Measurements from ENCODE around the gene CIDEB. TPM values are rescaled to one million over a fixed set of nuclear protein-coding genes. Genes with fewer than 3 reads are reported as not detected.

CIDEB gene
- total and polyA plus RNA-seq, 2 of the 8 experiments (the other 6 are each of a cell fraction or from before 2014, with no cell fraction given), result 0.11 TPM; not detected in 1

GRCh38 chr14:24293525-24293924 is 14.3 kb downstream of the CIDEB start (continued):
- TF ChIP-seq, protein P1, sequence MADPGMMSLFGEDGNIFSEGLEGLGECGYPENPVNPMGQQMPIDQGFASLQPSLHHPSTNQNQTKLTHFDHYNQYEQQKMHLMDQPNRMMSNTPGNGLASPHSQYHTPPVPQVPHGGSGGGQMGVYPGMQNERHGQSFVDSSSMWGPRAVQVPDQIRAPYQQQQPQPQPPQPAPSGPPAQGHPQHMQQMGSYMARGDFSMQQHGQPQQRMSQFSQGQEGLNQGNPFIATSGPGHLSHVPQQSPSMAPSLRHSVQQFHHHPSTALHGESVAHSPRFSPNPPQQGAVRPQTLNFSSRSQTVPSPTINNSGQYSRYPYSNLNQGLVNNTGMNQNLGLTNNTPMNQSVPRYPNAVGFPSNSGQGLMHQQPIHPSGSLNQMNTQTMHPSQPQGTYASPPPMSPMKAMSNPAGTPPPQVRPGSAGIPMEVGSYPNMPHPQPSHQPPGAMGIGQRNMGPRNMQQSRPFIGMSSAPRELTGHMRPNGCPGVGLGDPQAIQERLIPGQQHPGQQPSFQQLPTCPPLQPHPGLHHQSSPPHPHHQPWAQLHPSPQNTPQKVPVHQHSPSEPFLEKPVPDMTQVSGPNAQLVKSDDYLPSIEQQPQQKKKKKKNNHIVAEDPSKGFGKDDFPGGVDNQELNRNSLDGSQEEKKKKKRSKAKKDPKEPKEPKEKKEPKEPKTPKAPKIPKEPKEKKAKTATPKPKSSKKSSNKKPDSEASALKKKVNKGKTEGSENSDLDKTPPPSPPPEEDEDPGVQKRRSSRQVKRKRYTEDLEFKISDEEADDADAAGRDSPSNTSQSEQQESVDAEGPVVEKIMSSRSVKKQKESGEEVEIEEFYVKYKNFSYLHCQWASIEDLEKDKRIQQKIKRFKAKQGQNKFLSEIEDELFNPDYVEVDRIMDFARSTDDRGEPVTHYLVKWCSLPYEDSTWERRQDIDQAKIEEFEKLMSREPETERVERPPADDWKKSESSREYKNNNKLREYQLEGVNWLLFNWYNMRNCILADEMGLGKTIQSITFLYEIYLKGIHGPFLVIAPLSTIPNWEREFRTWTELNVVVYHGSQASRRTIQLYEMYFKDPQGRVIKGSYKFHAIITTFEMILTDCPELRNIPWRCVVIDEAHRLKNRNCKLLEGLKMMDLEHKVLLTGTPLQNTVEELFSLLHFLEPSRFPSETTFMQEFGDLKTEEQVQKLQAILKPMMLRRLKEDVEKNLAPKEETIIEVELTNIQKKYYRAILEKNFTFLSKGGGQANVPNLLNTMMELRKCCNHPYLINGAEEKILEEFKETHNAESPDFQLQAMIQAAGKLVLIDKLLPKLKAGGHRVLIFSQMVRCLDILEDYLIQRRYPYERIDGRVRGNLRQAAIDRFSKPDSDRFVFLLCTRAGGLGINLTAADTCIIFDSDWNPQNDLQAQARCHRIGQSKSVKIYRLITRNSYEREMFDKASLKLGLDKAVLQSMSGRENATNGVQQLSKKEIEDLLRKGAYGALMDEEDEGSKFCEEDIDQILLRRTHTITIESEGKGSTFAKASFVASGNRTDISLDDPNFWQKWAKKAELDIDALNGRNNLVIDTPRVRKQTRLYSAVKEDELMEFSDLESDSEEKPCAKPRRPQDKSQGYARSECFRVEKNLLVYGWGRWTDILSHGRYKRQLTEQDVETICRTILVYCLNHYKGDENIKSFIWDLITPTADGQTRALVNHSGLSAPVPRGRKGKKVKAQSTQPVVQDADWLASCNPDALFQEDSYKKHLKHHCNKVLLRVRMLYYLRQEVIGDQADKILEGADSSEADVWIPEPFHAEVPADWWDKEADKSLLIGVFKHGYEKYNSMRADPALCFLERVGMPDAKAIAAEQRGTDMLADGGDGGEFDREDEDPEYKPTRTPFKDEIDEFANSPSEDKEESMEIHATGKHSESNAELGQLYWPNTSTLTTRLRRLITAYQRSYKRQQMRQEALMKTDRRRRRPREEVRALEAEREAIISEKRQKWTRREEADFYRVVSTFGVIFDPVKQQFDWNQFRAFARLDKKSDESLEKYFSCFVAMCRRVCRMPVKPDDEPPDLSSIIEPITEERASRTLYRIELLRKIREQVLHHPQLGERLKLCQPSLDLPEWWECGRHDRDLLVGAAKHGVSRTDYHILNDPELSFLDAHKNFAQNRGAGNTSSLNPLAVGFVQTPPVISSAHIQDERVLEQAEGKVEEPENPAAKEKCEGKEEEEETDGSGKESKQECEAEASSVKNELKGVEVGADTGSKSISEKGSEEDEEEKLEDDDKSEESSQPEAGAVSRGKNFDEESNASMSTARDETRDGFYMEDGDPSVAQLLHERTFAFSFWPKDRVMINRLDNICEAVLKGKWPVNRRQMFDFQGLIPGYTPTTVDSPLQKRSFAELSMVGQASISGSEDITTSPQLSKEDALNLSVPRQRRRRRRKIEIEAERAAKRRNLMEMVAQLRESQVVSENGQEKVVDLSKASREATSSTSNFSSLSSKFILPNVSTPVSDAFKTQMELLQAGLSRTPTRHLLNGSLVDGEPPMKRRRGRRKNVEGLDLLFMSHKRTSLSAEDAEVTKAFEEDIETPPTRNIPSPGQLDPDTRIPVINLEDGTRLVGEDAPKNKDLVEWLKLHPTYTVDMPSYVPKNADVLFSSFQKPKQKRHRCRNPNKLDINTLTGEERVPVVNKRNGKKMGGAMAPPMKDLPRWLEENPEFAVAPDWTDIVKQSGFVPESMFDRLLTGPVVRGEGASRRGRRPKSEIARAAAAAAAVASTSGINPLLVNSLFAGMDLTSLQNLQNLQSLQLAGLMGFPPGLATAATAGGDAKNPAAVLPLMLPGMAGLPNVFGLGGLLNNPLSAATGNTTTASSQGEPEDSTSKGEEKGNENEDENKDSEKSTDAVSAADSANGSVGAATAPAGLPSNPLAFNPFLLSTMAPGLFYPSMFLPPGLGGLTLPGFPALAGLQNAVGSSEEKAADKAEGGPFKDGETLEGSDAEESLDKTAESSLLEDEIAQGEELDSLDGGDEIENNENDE (IDR thresholded peaks at IDR 0.05; ENCODE audit: insufficient replicate concordance, low read length), result no peak
- TF ChIP-seq GABPA (IDR thresholded peaks at IDR 0.05; ENCODE audit: borderline replicate concordance, insufficient read depth, low read length) (no peak), ATF3 (IDR thresholded peaks at IDR 0.05; ENCODE audit: insufficient read depth, low read depth, low read length) (no peak), CHD1 (IDR thresholded peaks at IDR 0.05; ENCODE audit: low read depth, low read length) (no peak), CHD2 (IDR thresholded peaks at IDR 0.05; ENCODE audit: low read length) (no peak), CBX5 (IDR thresholded peaks at IDR 0.05; ENCODE audit: low read depth, low read length) (no peak), E2F6 (IDR thresholded peaks at IDR 0.05) (no peak), YY1 (IDR thresholded peaks at IDR 0.05; ENCODE audit: low read depth, low read length) (no peak)
- TF ChIP-seq, protein P2, sequence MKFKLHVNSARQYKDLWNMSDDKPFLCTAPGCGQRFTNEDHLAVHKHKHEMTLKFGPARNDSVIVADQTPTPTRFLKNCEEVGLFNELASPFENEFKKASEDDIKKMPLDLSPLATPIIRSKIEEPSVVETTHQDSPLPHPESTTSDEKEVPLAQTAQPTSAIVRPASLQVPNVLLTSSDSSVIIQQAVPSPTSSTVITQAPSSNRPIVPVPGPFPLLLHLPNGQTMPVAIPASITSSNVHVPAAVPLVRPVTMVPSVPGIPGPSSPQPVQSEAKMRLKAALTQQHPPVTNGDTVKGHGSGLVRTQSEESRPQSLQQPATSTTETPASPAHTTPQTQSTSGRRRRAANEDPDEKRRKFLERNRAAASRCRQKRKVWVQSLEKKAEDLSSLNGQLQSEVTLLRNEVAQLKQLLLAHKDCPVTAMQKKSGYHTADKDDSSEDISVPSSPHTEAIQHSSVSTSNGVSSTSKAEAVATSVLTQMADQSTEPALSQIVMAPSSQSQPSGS (IDR thresholded peaks at IDR 0.05; ENCODE audit: low read length), result no peak
